GM04504 (cell line): ENCODE measurements around the gene SFXN2.
"Not testable (repeated sequence)": the region's sequence is repeated elsewhere in the genome, so short reads cannot be mapped to it uniquely, and the experiment has no call there.

Experiments used
- DNase-seq: peaks from one replicate; pipeline ENCODE4 v3.0.0-alpha.2; 2012; ENCODE audit warnings: low read depth

Gene SFXN2

DNA sequence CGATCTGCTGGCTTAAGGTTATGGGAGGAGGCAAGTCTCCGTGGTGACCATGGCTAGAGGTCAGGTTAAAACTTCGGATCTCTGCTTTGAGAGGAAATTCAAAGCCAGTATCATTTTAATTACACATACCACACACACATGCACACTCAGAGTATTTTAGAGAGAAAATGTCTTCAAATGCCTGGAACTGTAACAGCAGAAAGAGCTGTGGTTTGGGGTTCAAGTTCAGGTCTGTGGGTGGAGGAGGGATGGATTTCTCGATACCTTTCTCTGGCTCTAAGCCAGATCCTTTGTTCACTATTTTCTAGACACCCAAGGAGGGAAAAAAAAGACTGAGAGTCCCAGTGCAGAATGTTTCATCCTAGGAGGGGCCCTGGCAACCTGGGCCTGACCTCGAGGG lies 32.7 kb upstream of the SFXN2 start:
- DNase-seq = no peak

DNA sequence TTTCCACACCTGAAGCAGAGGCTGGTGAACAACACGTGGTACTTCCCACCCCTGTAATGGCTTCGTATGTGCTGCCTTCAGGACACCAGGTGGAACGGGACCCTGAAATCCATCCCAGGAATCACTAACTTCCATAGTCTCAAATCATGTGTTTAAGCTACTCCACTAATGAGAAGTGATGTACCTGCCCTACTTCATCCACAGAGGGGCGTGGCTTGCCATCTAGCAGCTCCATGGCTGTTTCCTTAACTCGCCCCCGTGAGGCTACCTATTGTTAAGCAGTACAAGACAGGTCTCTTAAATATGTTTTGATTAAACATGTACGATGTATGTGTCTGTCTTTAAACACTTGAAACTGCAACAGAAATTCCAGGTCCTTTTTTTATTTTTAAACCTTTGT lies 32.0 kb upstream of the SFXN2 start:
- DNase-seq = no peak

DNA sequence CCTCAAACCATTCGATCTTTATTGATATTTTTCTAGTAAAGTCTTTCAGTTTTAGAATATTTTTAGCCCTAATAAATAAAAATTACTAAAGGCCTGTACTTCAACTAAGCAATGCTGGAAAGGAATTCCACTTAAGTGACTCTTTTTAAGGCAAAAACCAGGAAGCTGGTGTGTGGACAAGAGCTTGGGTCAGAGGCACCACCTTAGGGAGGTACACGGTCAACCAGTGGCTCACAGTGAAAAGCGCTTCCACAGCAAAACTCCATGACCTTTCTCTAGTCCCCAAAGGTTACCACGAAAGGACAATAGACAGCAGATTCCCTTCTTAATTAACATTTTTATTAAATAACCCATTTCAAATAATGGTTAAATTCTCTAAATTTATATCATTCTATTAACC lies 31.5 kb upstream of the SFXN2 start:
- no peak for DNase-seq

DNA sequence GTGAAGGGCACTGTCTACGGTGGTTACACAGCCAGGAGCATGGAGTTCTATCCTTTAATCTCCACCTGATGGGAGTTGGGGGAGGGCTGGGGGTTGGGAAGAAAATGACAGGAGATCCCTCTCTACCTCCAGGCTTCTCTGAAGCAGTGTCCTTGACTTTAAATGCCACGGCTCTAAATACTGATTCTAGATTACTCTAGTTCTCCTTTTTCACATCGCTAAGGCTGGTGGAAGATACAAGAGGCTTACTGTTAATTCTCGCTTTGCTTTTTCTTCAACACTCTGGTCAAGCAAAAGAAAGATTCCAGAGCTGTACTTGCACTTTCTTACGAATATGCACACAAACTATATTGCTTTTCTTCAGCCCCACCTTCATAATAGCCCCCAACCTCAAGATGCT lies 30.7 kb upstream of the SFXN2 start:
- DNase-seq = no peak

DNA sequence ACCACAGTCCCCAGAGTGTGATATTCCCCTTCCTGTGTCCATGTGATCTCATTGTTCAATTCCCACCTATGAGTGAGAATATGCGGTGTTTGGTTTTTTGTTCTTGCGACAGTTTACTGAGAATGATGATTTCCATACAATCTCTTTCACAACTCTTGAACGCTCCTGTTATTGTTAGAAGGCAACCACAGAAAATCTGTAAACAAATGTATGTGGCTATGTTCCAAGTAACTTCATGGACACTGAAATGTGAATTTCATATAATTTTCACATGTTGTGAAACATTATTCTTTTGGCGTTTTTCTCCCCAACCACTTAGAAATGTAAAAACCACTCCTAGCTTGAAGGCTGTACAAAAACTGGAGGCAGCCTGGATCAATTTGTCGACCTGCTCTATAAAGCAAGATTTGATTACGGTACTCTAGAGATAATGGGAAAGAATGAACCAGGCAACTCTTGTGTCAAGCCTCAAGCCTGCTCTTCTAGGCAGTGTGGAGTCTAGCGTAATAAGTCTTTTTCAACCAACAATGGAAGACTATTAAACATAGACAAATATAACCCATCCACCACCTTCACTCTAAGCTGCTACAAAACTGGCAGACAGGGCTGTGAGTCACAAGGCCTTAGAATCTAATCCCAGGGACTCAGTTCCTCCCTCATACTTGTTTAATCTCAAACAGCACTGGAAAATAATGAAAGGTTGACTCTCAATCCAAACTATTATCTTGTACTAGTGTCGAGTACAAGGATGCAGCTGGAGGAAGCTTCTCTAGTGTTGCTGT lies 23.0 kb upstream of the SFXN2 start:
- peak; percentile 26 for DNase-seq

DNA sequence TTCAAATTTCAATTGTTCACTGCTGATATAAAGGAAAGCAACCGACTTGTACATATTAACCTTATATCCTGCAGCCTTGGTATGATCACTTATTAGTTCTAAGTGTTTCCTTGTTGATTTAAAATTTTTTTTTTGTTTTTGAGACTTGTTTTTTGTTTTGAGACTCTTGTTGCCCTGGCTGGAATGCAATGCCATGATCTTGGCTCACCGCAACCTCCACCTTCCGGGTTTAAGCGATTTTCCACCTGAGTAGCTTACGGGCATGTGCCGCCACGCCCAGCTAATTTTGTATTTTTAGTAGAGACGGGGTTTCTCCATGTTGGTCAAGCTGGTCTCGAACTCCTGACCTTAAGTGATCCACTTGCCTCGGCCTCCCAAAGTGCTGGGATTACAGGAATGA lies 19.0 kb upstream of the SFXN2 start:
- DNase-seq = not testable (repeated sequence)

DNA sequence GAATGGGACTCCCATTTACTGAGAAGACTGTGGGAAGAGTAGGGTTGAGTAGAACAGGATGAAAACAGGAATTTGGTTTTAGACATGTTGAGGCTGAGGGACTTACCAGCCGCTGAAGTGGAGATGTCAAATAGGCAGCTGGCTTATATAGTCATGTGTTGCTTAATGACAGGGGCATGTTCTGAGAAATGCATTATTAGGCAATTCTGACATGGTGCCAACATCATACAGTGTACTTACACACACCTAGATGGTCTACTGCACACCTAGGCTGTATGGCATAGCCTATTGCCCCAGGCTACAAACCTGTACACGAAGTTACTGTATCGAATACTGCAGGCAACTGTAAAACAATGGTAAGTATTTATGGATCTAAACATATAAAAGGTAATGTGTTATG lies 17.7 kb upstream of the SFXN2 start:
- no peak for DNase-seq

DNA sequence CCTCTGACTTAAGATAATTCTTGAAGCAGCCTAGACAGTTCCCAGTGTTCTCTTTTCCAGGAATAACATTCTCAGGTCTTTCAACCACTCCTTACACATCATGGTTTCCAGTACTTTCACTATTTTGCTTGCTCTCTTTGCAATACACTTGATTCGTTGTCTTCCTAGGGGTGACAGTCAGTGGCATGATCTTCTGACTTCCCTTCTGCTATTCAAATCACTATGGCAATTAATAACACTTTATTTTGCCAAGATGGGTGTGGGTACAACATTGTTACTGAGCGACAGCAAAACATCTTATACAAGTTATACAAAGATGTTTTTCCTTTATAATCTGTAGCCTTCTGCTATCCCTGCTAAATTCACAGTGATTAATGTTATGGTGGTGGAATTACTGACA lies 15.5 kb upstream of the SFXN2 start:
- DNase-seq = no peak

DNA sequence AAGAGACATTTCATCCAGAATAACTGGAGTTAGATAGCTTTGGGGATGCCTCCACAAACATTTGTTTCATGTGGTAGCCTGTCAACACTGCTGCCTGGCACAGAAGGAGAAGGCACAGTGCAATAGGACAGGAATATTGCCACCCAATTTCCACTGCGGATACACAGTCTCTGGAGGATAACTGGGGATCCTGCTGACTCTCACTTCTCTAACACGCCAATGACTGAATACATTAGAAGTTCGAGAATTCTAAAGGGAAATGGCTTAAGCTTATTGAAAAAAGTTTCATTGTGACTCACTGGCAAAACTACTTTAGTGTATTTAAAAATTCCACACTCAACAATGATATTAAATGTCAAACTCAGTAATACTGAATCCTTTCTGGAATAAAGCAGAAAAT lies 13.2 kb upstream of the SFXN2 start:
- DNase-seq = no peak

DNA sequence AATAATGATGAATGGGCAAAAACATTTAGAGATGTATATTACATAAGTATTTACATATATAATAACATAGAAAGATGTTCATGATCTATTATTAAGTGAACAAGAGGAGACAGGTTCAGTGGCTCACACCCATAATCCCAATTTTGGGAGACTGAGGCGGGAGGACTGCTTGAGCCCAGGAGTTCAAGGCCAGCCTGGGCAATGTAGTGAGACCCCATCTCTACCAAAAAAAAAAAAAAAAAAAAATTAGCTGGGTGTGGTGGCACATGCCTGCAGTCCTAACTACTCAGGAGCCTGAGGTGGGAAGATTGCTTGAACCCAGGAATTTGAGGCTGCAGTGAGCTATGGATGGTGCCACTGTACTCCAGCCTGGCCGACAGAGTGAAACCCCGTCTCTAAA lies 12.6 kb upstream of the SFXN2 start:
- DNase-seq = no peak

DNA sequence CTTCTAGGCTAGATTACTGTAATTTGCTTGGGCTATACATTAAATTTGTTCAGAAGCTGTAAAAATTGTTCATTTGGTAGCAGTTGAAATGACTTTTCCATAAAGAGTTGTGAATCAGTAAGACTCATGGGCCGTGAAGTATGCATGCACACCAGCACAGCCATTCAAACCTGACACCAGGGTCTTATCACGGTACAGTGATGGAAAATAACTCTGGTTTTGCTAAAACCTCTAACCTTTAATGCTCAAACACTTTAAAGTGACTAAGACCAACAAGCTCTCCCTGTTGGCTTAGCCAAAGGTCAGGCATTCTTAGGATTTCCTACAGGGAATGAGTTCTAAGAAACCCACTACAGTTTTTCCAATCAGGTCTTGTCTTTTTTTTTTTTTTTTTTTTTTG lies 11.7 kb upstream of the SFXN2 start:
- no peak for DNase-seq

DNA sequence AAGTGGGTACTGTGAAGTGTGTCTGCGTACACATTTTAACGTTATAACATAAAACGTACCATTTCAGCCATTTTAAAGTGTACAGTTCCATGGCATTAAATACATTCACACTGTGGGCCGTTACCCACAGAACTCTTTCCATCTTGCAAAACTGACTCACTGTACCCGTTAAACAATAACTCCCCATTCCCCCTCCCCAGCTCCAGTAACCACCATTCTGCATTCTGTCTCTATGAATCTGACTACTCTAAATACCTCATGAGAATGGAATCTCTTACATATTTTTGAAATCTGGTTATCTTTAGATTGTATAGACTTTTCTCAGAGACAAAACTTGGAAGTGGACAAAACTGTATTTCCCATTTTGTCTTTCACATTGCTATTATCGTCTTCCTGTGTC lies 9.5 kb upstream of the SFXN2 start:
- DNase-seq = no peak

DNA sequence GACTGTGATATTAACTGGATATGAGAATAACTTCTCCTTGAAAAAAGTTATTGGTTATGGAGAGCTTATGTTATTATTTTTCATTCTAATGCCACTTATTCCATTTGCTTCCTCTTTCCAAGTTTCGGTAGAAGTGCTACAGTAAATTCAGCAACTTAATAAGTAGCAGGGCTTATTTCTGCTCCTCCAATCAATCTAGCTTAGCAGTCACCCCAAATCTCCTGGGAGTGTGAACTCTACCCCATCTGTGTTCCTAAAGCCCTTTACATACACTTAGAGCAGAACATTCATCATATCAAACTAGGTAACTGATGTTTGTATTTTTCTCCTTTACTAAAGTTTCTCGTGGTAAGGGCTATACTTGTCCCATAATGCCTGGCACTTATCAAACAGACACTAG lies 8.9 kb upstream of the SFXN2 start:
- no peak for DNase-seq

DNA sequence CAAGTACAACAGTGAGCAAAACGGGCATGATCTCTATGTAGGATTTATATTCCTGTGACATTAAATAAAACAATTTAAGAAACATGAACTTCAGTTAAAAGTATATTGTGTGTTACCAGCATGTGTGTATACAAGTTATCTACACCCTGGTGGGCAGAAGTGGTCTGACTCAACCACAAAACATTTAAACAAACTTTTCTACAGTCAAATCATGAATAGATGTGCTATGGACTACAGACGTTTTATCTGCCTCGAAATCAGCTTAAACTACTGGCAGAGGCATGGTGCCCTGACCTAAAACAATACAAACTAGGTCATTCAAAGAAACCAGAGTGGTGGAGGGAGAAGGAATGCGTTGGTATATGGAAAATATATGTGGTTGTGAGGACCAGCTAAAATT lies 3.8 kb upstream of the SFXN2 start:
- peak; percentile 35 for DNase-seq

DNA sequence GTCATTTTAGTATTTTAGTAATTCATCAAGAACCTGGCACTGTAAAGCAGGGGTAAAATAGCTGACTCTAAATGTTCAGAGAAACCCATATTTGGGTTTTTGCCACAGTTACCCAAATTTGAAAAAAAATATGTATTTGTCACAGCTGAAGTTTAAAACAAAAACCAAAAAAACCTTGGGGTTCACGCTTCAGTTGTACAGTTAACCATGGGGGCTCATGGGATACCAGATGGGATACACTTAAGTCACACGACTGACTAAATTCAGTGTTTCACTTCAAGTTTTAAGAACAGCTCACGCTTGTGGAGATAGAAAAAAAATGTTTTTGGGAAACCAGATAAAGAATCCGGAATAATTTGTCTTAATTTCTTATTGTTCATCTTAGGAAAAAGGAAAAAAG lies 2.3 kb upstream of the SFXN2 start:
- DNase-seq = no peak

DNA sequence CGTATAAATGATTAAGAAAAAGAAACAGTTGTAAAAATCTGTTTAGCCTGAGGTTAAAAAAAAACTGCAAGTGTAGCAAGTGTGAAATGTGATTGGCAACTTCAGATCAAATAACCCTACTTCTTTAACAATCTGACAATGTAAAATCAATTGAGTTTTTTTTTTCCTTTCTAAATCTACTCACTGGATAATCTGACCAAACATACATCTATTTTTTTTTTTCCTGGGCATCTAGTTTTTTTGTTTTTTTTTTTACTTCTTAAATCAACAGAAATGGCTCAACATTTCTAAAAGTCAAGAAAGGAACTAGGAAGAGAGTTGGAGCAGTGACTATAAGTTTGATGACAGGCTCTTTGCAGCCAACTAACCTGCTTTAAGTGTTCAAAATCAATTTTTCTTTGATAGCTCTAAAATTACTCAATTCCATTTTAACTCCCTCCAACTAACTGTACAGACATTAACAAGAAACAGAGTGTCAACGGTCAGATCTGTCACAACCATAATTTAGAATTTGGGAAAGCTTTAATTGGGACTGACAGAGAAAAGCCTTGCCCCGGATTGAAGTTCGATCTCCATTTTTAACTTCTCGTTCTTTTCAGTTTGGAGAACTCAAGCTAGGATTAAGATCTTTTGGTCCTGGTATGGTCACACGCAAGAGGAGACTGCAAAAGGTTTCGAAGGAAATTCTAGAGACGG lies 1.4 kb upstream of the SFXN2 start:
- DNase-seq = no peak

DNA sequence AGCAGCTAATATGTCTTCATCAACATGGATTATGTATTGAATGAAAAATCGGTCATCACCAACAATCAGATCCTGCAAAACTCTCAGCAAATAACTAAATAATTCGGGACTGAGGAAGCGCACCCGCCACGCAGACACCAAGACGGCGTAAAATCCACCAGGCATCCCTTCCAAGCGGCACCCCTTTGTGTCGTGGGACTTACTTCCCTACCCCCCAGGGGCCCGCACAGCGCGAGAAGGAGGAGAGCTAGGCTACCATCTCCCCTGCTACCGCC lies 960 bp upstream of the SFXN2 start:
- DNase-seq = no peak

DNA sequence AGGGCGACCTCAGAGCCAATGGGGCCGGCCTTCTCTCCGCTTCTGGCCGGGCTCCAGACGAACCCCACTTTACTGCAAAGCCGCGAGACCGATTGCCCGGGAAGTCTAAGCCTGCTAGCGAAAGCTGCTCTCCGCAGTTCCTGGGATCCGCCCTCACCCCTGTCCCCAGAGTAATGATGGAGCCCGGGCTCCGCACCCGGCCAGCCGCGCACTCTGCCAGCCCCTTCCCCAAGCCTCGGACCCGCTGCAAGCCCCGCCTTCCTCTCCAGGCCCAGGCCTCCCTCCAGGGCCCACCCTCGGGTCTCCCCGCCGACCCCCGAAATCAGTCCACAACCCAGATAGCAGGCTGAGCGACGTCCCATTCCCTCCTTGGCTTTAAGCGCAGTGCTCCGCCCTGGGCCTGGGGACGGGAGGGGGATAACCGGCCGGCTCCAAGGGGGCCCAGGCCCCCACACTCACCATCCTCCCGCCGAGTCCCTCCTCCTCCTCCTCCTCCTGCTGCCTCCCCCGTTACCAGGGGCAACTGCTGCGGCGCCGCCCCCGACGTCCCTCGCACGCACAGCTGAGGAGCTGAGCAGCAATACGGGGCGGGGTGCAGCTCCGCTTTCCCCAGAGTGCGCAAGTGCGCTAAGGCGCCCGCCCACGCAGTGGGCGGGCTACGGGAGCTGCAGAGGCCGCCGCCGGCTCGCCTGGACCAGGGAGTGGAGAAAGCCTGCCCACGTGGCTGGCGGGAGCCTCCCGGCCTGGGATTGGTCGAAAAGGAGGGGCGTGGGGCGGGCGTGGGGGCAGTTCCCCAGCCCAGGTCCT lies 419 bp upstream of the SFXN2 start, which contains the start of gene ARL3:
TSS of gene ARL3 (minus strand) at position 584 of the 807 bp plus-strand sequence. CDS start at position 462, 122 bp downstream.
- DNase-seq = peak; percentile 97

DNA sequence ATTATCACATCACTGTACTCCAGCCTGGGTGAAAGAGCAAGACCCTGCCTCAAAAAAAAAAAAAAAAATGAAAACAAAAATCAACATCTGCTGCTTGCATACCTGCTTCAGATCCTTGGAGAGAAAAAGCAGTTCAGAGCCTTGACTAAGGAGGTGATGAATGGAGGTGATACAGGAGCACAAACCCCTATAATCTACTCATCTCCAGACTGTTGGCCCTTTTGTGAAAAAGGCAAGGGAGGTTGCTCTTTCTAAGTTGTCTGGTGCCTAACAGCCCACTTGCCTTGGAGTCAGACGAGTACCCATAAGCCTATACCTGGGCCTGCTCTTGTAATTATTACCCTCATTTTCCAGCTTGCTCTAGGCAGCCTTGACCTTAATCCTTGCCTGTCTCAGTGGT lies 1.4 kb downstream of the SFXN2 start:
- no peak for DNase-seq

DNA sequence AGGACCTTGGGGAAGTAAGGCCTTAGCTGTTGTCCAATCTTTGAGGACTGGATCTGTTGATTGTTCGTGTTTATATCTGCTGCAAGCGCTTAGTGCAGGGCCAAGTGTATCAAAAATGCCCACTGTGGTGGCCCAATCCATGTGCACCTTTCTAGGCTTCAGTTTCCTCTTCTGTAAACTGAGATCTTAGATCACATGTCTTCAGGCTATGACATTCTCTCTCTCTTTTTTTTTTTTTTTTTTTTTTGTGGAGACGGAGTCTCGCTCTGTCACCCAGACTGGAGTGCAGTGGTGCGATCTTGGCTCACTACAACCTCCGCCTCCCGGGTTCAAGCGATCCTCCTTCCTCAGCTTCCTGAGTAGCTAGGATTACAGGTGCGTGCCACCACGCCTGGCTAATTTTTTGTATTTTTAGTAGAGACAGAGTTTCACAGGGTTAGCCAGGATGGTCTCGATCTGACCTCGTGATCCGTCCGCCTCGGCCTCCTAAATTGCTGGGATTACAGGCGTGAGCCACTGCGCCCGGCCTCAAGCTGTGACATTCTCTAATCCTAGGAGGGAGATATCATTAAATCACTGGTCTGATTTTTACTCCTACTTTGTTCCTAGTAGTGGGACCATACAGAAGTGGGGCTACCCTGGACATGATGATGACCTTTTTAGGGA lies 2.6 kb downstream of the SFXN2 start:
- DNase-seq = not testable (repeated sequence)

DNA sequence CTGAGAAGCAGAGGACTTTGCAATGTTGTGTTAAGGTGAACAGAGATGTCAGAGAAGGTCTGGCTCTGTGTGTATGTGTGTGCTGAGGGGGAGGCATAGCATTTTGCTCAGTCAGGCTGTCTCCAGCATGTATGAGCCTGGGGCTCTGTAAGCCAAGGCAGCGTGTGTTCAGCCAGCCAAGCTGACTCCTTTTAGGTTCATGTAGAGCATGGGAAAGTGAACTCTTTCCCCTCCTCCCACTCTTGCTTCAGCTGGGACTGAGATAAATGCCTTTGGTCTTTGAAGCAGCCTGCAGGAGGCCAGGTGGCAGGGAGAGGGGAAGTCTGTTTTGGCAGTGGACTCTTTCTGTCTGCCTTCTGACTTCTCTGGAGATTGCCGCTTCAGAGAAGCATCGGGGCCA lies 3.8 kb downstream of the SFXN2 start:
- DNase-seq = no peak

DNA sequence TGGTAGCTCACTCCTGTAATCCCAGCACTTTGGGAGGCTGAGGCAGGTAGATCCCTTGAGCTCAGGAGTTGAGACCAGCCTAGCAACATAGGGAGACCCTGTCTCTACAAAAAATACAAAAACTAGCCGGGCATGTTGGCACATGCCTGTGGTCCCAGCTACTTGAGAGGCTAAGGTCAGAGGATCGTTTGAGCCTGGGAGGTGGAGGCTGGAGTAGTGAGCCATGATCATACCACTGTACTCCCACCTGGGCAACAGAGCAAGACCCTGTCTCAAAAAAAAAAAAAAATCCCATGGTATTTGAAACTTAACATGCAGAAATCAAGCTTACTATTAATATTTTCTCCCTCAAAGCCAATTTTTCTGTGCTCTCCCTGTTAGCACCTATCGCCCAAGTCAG lies 5.9 kb downstream of the SFXN2 start:
- no peak for DNase-seq
